ENCODE data around the gene PAH. TPM values are rescaled to one million over a fixed set of nuclear protein-coding genes. Genes with fewer than 3 reads are reported as not detected.

PAH gene
- total and polyA plus RNA-seq, 2 of the 13 experiments (the other 11 are each of a cell fraction or from before 2014, with no cell fraction given), result 192 to 451 TPM

- peak; percentile 52; the same call in 1 of the 2 replicates for TF ChIP-seq RERE (CRISPR knock-in tag; IDR thresholded peaks at IDR 0.05; ENCODE audit: low read depth)
- TF ChIP-seq ZMAT3 (CRISPR knock-in tag; conservative IDR thresholded peaks at IDR 0.05), result no peak
- TF ChIP-seq ZBTB3 (CRISPR knock-in tag; IDR thresholded peaks at IDR 0.05; ENCODE audit: borderline replicate concordance, low read depth), result no peak
- TF ChIP-seq ZNF350 (CRISPR knock-in tag; IDR thresholded peaks at IDR 0.05; ENCODE audit: borderline replicate concordance, low read depth), result peak; percentile 85; the same call in 1 of the 2 replicates
- no peak; the same call in 1 of the 2 replicates for TF ChIP-seq SNAI1 (CRISPR knock-in tag; IDR thresholded peaks at IDR 0.05; ENCODE audit: borderline replicate concordance)
- TF ChIP-seq MATR3 (CRISPR knock-in tag; IDR thresholded peaks at IDR 0.05), result no peak
- no peak for TF ChIP-seq ZNF20 (CRISPR knock-in tag; IDR thresholded peaks at IDR 0.05)
- TF ChIP-seq RBM22 (optimal IDR thresholded peaks at IDR 0.05; ENCODE audit: low read length), result no peak
- no peak for TF ChIP-seq USF2 (IDR thresholded peaks at IDR 0.05; ENCODE audit: low read depth, low read length)
- TF ChIP-seq USF2 (CRISPR knock-in tag; IDR thresholded peaks at IDR 0.05; ENCODE audit: borderline replicate concordance), result no peak
- TF ChIP-seq ZNF776 (CRISPR knock-in tag; IDR thresholded peaks at IDR 0.05), result no peak
- TF ChIP-seq PCBP2 (optimal IDR thresholded peaks at IDR 0.05; ENCODE audit: low read depth, low read length, poor library complexity, severe bottlenecking), result no peak
- TF ChIP-seq ZNF441 (CRISPR knock-in tag; IDR thresholded peaks at IDR 0.05; ENCODE audit: borderline replicate concordance), result peak; percentile 62; the same call in 1 of the 2 replicates
- no peak; the same call in 1 of the 2 replicates for TF ChIP-seq ZNF703 (CRISPR knock-in tag; IDR thresholded peaks at IDR 0.05; ENCODE audit: borderline replicate concordance)
- no peak for TF ChIP-seq ZNF101 (CRISPR knock-in tag; IDR thresholded peaks at IDR 0.05; ENCODE audit: borderline replicate concordance, low read depth)
- no peak for TF ChIP-seq IKZF1 (IDR thresholded peaks at IDR 0.05)
- peak; percentile 94 for TF ChIP-seq ONECUT2 (CRISPR knock-in tag; IDR thresholded peaks at IDR 0.05)
- TF ChIP-seq HOXA3 (CRISPR knock-in tag; IDR thresholded peaks at IDR 0.05), result peak; percentile 82; the same call in 1 of the 2 replicates
- no peak for TF ChIP-seq ZBTB49 (CRISPR knock-in tag; IDR thresholded peaks at IDR 0.05; ENCODE audit: borderline replicate concordance)
Measured at GRCh38 chr12:102885043-102885932, 31.8 kb downstream of the PAH start (continued).

Measured in HepG2 (cell line).